Measurements from ENCODE around the gene PEX11B.

DNA sequence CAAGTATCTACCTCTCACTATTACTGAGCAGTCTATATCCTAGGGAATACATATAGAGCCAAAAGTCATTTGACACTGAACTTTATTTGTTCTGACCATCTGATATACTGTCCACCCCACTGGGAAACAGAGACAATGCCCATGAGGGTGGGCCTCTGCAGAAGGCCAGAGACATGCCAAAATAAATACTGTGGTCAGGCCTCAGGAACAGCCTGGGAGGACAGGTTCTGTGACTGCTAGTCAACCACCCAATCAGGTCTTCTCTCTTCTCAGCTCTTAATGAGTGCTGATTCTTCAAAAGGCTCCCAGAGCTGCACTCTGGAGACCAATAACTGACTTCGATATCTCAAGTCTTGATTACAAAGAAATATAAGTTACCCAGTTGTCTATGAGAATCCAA is 27.4 kb downstream of the PEX11B start:
- TF ChIP-seq, protein P1, sequence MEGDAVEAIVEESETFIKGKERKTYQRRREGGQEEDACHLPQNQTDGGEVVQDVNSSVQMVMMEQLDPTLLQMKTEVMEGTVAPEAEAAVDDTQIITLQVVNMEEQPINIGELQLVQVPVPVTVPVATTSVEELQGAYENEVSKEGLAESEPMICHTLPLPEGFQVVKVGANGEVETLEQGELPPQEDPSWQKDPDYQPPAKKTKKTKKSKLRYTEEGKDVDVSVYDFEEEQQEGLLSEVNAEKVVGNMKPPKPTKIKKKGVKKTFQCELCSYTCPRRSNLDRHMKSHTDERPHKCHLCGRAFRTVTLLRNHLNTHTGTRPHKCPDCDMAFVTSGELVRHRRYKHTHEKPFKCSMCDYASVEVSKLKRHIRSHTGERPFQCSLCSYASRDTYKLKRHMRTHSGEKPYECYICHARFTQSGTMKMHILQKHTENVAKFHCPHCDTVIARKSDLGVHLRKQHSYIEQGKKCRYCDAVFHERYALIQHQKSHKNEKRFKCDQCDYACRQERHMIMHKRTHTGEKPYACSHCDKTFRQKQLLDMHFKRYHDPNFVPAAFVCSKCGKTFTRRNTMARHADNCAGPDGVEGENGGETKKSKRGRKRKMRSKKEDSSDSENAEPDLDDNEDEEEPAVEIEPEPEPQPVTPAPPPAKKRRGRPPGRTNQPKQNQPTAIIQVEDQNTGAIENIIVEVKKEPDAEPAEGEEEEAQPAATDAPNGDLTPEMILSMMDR (IDR thresholded peaks at IDR 0.05 in 4 of 5, conservative IDR thresholded peaks at IDR 0.05 in 1 of 5) = no peak
- TF ChIP-seq POLR2A (IDR thresholded peaks at IDR 0.05) = no peak

Measured in gastrocnemius medialis (tissue), 4 donors.